GM19452 (cell line): ENCODE measurements around the gene BAAT.

ENCODE experiments used
- ATAC-seq: cut with Tn5 transposase; IDR thresholded peaks from one replicate; pipeline ENCODE4 v1.9.1; 2021; ENCODE audit not compliant: unreplicated experiment

Gene BAAT

GRCh38 chr9:101324245-101324804 lies 60.5 kb downstream of the BAAT start:
- no peak for ATAC-seq

GRCh38 chr9:101323129-101323528 lies 61.7 kb downstream of the BAAT start:
- no peak for ATAC-seq

DNA sequence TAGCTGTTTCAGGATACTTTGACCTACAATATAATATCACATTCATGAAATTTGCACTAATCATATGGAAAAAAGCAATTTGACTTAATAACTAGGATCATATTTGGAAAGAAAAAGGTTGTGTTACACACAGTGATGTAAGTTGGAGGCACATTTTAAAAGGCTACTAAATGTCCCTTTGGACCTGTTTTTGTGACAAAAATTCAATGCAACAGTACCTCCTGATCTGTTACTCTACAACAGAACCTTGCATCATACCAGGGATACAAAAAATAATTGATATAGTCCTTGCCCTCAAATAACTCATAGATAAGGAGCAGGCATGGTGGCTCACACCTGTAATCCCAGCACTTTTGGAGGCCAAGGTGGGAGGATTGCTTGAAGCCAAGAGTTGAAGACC lies 67.1 kb downstream of the BAAT start:
- ATAC-seq: no peak

GRCh38 chr9:101315112-101315450 lies 69.7 kb downstream of the BAAT start:
- no peak for ATAC-seq

DNA sequence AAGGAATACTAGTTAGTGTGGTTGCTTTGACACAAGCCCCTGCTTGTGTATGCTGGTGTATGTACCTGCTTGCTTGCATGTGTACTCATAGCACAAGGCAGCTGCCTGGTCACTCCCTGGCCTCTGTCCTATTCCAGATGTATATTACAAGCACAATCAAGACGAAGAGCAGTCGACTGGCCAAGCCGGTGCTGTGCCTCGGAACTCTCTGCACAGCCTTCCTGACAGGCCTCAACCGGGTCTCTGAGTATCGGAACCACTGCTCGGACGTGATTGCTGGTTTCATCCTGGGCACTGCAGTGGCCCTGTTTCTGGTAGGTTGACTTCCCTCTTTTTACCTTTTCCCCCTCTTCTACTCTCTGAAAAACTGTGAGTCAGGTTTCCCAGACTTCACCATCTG lies 72.1 kb downstream of the BAAT start:
- ATAC-seq: no peak

GRCh38 chr9:101311758-101312420 lies 72.9 kb downstream of the BAAT start:
- peak; percentile 88 for ATAC-seq

DNA sequence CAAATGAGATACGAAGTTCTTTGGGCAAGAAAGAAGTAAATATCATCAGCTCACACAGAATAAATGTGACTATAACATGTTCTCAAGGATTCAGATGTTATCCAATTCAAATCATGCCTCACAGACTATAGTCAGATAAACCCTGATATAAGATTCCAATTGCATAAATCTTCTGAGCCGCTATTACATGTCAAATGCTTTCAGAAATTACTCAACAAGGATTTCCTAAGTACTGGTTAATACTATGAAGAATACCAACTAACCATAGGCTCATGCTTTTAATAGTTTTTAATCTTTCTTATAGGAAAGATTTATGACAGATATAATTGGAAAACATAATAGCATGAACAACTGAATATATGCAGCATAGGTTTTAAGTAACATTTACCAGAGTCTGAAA lies 73.6 kb downstream of the BAAT start:
- ATAC-seq: no peak
